ENCODE results near the gene SLC25A12.

SLC25A12 gene

GRCh38 chr2:171800639-171801038, 93.4 kb downstream of the SLC25A12 start:
- Histone ChIP-seq H3K4me1 (ENCODE audit: insufficient read depth, low read length, severe bottlenecking) (no peaks in the 10 kb centered on the region), H3K4me3 (ENCODE audit: low read depth, low read length, poor library complexity, severe bottlenecking) (no peak overlapping the region), H4K20me1 (ENCODE audit: insufficient read depth, low read length) (no peaks in the 10 kb centered on the region), H2AFZ (ENCODE audit: low read length) (no peak overlapping the region), H3K4me2 (ENCODE audit: low read length) (no peak overlapping the region), H3K79me2 (ENCODE audit: insufficient read depth, low read length) (no peaks in the 10 kb centered on the region), H3K36me3 (ENCODE audit: insufficient read depth, low read length) (peaks cover 24% of the 10 kb centered on the region), H3F3A (ENCODE audit: insufficient read depth, low read length) (no peaks in the 10 kb centered on the region), H3K27ac (ENCODE audit: low read depth, low read length, poor library complexity, severe bottlenecking) (no peak overlapping the region), H3K9ac (ENCODE audit: low read length) (no peak overlapping the region), H3K9me2 (ENCODE audit: low read depth, low read length) (no peaks in the 10 kb centered on the region), H3K27me3 (ENCODE audit: insufficient read depth, low read length) (no peaks in the 10 kb centered on the region), H3K9me3 (ENCODE audit: low read length) (no peaks in the 10 kb centered on the region)
- TF ChIP-seq CTCF (IDR thresholded peaks at IDR 0.05; ENCODE audit: low read length) (no peak), EZH2 (IDR thresholded peaks at IDR 0.05; ENCODE audit: borderline replicate concordance, low read length) (no peak)

- no peak for TF ChIP-seq EZH2 (IDR thresholded peaks at IDR 0.05; ENCODE audit: borderline replicate concordance, low read length)
- TF ChIP-seq CTCF (IDR thresholded peaks at IDR 0.05; ENCODE audit: low read length): no peak
- H3K9ac ChIP-seq (ENCODE audit: low read length): no peak overlapping the region
- H3K27me3 ChIP-seq (ENCODE audit: insufficient read depth, low read length): no peaks in the 10 kb centered on the region
- no peaks in the 10 kb centered on the region for H3K79me2 ChIP-seq (ENCODE audit: insufficient read depth, low read length)
- no peak overlapping the region for H3K4me3 ChIP-seq (ENCODE audit: low read depth, low read length, poor library complexity, severe bottlenecking)
- H2AFZ ChIP-seq (ENCODE audit: low read length): no peak overlapping the region
- peaks cover 12% of the 10 kb centered on the region; the same call in 1 of the 2 replicates for H3K36me3 ChIP-seq (ENCODE audit: insufficient read depth, low read length)
- no peaks in the 10 kb centered on the region for H3K9me2 ChIP-seq (ENCODE audit: low read depth, low read length)
- no peak overlapping the region for H3K27ac ChIP-seq (ENCODE audit: low read depth, low read length, poor library complexity, severe bottlenecking)
- no peaks in the 10 kb centered on the region for H4K20me1 ChIP-seq (ENCODE audit: insufficient read depth, low read length)
- no peaks in the 10 kb centered on the region for H3K4me1 ChIP-seq (ENCODE audit: insufficient read depth, low read length, severe bottlenecking)
- no peak overlapping the region for H3K4me2 ChIP-seq (ENCODE audit: low read length)
- H3K9me3 ChIP-seq (ENCODE audit: low read length): no peaks in the 10 kb centered on the region
- no peaks in the 10 kb centered on the region for H3F3A ChIP-seq (ENCODE audit: insufficient read depth, low read length)
These were observed 95.8 kb downstream of the SLC25A12 start for GRCh38 chr2:171798156-171798820.

GRCh38 chr2:171794918-171795317, 99.1 kb downstream of the SLC25A12 start:
- Histone ChIP-seq H3F3A (ENCODE audit: insufficient read depth, low read length) (no peaks in the 10 kb centered on the region), H4K20me1 (ENCODE audit: insufficient read depth, low read length) (no peaks in the 10 kb centered on the region), H3K4me2 (ENCODE audit: low read length) (no peak overlapping the region), H2AFZ (ENCODE audit: low read length) (no peak overlapping the region), H3K36me3 (ENCODE audit: insufficient read depth, low read length) (peaks cover 41% of the 10 kb centered on the region; the same call in 1 of the 2 replicates), H3K9ac (ENCODE audit: low read length) (no peak overlapping the region), H3K4me3 (ENCODE audit: low read depth, low read length, poor library complexity, severe bottlenecking) (no peak overlapping the region), H3K27ac (ENCODE audit: low read depth, low read length, poor library complexity, severe bottlenecking) (no peak overlapping the region), H3K27me3 (ENCODE audit: insufficient read depth, low read length) (no peaks in the 10 kb centered on the region), H3K79me2 (ENCODE audit: insufficient read depth, low read length) (no peaks in the 10 kb centered on the region), H3K4me1 (ENCODE audit: insufficient read depth, low read length, severe bottlenecking) (no peaks in the 10 kb centered on the region), H3K9me3 (ENCODE audit: low read length) (no peaks in the 10 kb centered on the region), H3K9me2 (ENCODE audit: low read depth, low read length) (no peaks in the 10 kb centered on the region)
- TF ChIP-seq EZH2 (IDR thresholded peaks at IDR 0.05; ENCODE audit: borderline replicate concordance, low read length): no peak

Measured in OCI-LY1 (cell line).